Mesothelial cell of epicardium (in vitro differentiated cells): Measurements from ENCODE around the gene ASB6. TPM values are rescaled to one million over a fixed set of nuclear protein-coding genes. Genes with fewer than 3 reads are reported as not detected.
A peak's percentile ranks its signal among the peaks of the same experiment; 100 is the strongest.

Experiments used
- DNase-seq, 2 experiments: peaks; one replicate each; pipeline ENCODE4 v3.0.0; 2021; ENCODE audit warnings: low spot score in 2 of 2; ENCODE audit not compliant: unreplicated experiment in 2 of 2
- H3K27ac Mint-ChIP-seq: 2 replicates; pipeline ENCODE4 v1.8.0; 2021; ENCODE audit warnings: mixed read lengths
- H3K27me3 Mint-ChIP-seq: 2 replicates; pipeline ENCODE4 v1.8.0; 2021; ENCODE audit warnings: low read depth, mixed read lengths
- H3K36me3 Mint-ChIP-seq: 2 replicates; pipeline ENCODE4 v1.8.0; 2021; ENCODE audit warnings: mixed read lengths
- H3K4me1 Mint-ChIP-seq: 2 replicates; pipeline ENCODE4 v1.8.0; 2021; ENCODE audit warnings: mixed read lengths
- H3K4me3 Mint-ChIP-seq: 2 replicates; pipeline ENCODE4 v1.8.0; 2021; ENCODE audit warnings: mild to moderate bottlenecking, moderate library complexity, mixed read lengths
- H3K9me3 Mint-ChIP-seq: 2 replicates; pipeline ENCODE4 v1.8.0; 2021; ENCODE audit warnings: mixed read lengths
- CTCF ChIP-seq: fragments of 200-600 bp; sonication (generic); IDR thresholded peaks from one replicate; pipeline ENCODE4 v1.5.0; 2021; ENCODE audit warnings: antibody characterized with exemption; ENCODE audit not compliant: unreplicated experiment
- total RNA-seq: library from RNA; stranded (reverse); gene quantifications from 3 replicates; pipeline ENCODE4 v1.2.1, GENCODE V29; 2021

The ASB6 gene
- total RNA-seq, 1 donor from 2014 or later = 24.6 TPM

GRCh38 chr9:129620669-129621295, 21.2 kb downstream of the ASB6 start, which contains the start of gene C9orf50:
TSS of gene C9orf50 (minus strand) at chr9:129621101. CDS start at chr9:129620574, 527 bp downstream.
- Mint-ChIP-seq H3K4me1 (peaks cover 12% of the 10 kb centered on the region), H3K36me3 (no peaks in the 10 kb centered on the region), H3K27ac (no peak within 1 kb of the TSS), H3K4me3 (peak within 1 kb of the TSS; percentile 60), H3K27me3 (no peaks in the 10 kb centered on the region), H3K9me3 (no peaks in the 10 kb centered on the region)
- no peak for DNase-seq
- TF ChIP-seq CTCF = no peak

GRCh38 chr9:129619787-129620668, 21.9 kb downstream of the ASB6 start:
- H3K27ac Mint-ChIP-seq = peak overlapping the region; percentile 5
- no peaks in the 10 kb centered on the region for H3K36me3 Mint-ChIP-seq
- no peaks in the 10 kb centered on the region for H3K27me3 Mint-ChIP-seq
- peaks cover 12% of the 10 kb centered on the region for H3K4me1 Mint-ChIP-seq
- peak overlapping the region; percentile 60 for H3K4me3 Mint-ChIP-seq
- peak; percentile 52 to 76 for DNase-seq
- H3K9me3 Mint-ChIP-seq = no peaks in the 10 kb centered on the region
- no peak for TF ChIP-seq CTCF

- Mint-ChIP-seq H3K36me3 (no peaks in the 10 kb centered on the region), H3K27ac (no peak overlapping the region), H3K4me1 (peaks cover 9% of the 10 kb centered on the region), H3K9me3 (no peaks in the 10 kb centered on the region), H3K27me3 (no peaks in the 10 kb centered on the region), H3K4me3 (no peak overlapping the region)
- DNase-seq = no peak
- no peak for TF ChIP-seq CTCF
Observed at GRCh38 chr9:129617167-129617566, 24.8 kb downstream of the ASB6 start.

GRCh38 chr9:129615407-129616285, 26.3 kb downstream of the ASB6 start:
- Mint-ChIP-seq H3K27ac (no peak overlapping the region), H3K9me3 (no peaks in the 10 kb centered on the region), H3K4me3 (no peak overlapping the region), H3K4me1 (peaks cover 9% of the 10 kb centered on the region), H3K27me3 (no peaks in the 10 kb centered on the region), H3K36me3 (no peaks in the 10 kb centered on the region)
- no peak for DNase-seq
- TF ChIP-seq CTCF = no peak

- no peaks in the 10 kb centered on the region for H3K36me3 Mint-ChIP-seq
- H3K4me1 Mint-ChIP-seq = peaks cover 10% of the 10 kb centered on the region
- no peaks in the 10 kb centered on the region for H3K27me3 Mint-ChIP-seq
- no peak overlapping the region for H3K27ac Mint-ChIP-seq
- H3K9me3 Mint-ChIP-seq = no peaks in the 10 kb centered on the region
- no peak for TF ChIP-seq CTCF
- H3K4me3 Mint-ChIP-seq = no peak overlapping the region
- no peak for DNase-seq
Observed at GRCh38 chr9:129614932-129615331, 27.0 kb downstream of the ASB6 start.
